IMR-90 (cell line): ENCODE measurements around the gene TSNAXIP1. TPM values are rescaled to one million over a fixed set of nuclear protein-coding genes. Genes with fewer than 3 reads are reported as not detected.

ENCODE experiments used
- ATAC-seq: fragments of 200-7000 bp; cut with Tn5 transposase; 2 replicates; pipeline ENCODE4 v1.9.1; 2020; ENCODE audit warnings: low read depth, mild to moderate bottlenecking, moderate library complexity
- BruUV-seq: library from RNA; stranded (reverse); fragments of 400-500 nt; replicated peaks from 2 replicates; lab custom pipeline; 2021; lab: Mats Ljungman, UMichigan
- CTCF ChIA-PET: fragments of 300-600 bp; formaldehyde crosslinking; extraction: SDS; loops from one replicate; lab custom pipeline; 2021; ENCODE audit warnings: antibody characterized with exemption; lab: Yijun Ruan, JAX
- POLR2A ChIA-PET: fragments of 300-600 bp; sonication (Branson Sonifier 250); formaldehyde crosslinking; loops from one replicate; lab custom pipeline; 2022; ENCODE audit warnings: antibody characterized with exemption; ENCODE audit not compliant: unreplicated experiment; lab: Charles Lee
- DNase-seq: peaks from one replicate; pipeline ENCODE4 v3.0.0; 2013
- H2AFZ ChIP-seq: replicated peaks from 2 replicates; pipeline ENCODE3; 2013; ENCODE audit warnings: low read length, mild to moderate bottlenecking; ENCODE audit not compliant: poor library complexity
- H2AK5ac ChIP-seq: 2 replicates; pipeline ENCODE4 v1.6.1; 2013; ENCODE audit warnings: low read depth, low read length, inconsistent platforms
- H2AK9ac ChIP-seq: replicated peaks from 2 replicates; pipeline ENCODE3; 2013; ENCODE audit warnings: mild to moderate bottlenecking, low read depth, low read length, moderate library complexity; ENCODE audit not compliant: poor library complexity
- H2BK120ac ChIP-seq: 2 replicates; pipeline ENCODE4 v1.6.1; 2013; ENCODE audit warnings: low read depth, low read length, inconsistent platforms
- H2BK15ac ChIP-seq: 3 replicates; pipeline ENCODE4 v1.6.1; 2013; ENCODE audit warnings: low read depth, low read length, inconsistent platforms
- H2BK20ac ChIP-seq: 2 replicates; pipeline ENCODE4 v1.6.1; 2013; ENCODE audit warnings: low read depth, mild to moderate bottlenecking, inconsistent platforms, low read length, moderate library complexity
- H2BK5ac ChIP-seq: 2 replicates; pipeline ENCODE4 v1.6.1; 2013; ENCODE audit warnings: mild to moderate bottlenecking, low read depth, low read length, inconsistent platforms; ENCODE audit not compliant: poor library complexity, severe bottlenecking
- H3K14ac ChIP-seq: replicated peaks from 2 replicates; pipeline ENCODE4 v1.6.1; 2013; ENCODE audit warnings: low read depth, low read length, inconsistent platforms
- H3K18ac ChIP-seq: 2 replicates; pipeline ENCODE4 v1.6.1; 2013; ENCODE audit warnings: low read depth, low read length, control low read depth
- H3K23ac ChIP-seq: 2 replicates; pipeline ENCODE4 v1.6.1; 2013; ENCODE audit warnings: low read depth, low read length, inconsistent platforms
- H3K27ac ChIP-seq: 2 replicates; pipeline ENCODE4 v1.5.1; 2013; ENCODE audit warnings: mild to moderate bottlenecking, control low read depth, low read length; ENCODE audit not compliant: insufficient read depth
- H3K27me3 ChIP-seq: 2 replicates; pipeline ENCODE4 v1.6.1; 2013; ENCODE audit warnings: low read length; ENCODE audit not compliant: control insufficient read depth, insufficient read depth
- H3K36me3 ChIP-seq: 2 replicates; pipeline ENCODE4 v1.6.1; 2013; ENCODE audit warnings: low read length, mixed read lengths; ENCODE audit not compliant: control insufficient read depth, insufficient read depth
- H3K4ac ChIP-seq: 2 replicates; pipeline ENCODE4 v1.6.1; 2013; ENCODE audit warnings: low read depth, low read length, inconsistent platforms
- H3K4me1 ChIP-seq: 2 replicates; pipeline ENCODE4 v1.6.1; 2013; ENCODE audit warnings: low read length, mixed read lengths; ENCODE audit not compliant: control insufficient read depth, insufficient read depth
- H3K4me2 ChIP-seq: 2 replicates; pipeline ENCODE4 v1.6.1; 2013; ENCODE audit warnings: low read depth, mild to moderate bottlenecking, control low read depth, low read length, moderate library complexity
- H3K4me3 ChIP-seq: 2 replicates; pipeline ENCODE4 v1.5.1; 2013; ENCODE audit warnings: low read depth, mild to moderate bottlenecking, control low read depth, low read length, moderate library complexity; ENCODE audit not compliant: insufficient read depth
- H3K56ac ChIP-seq: 2 replicates; pipeline ENCODE4 v1.6.1; 2013; ENCODE audit warnings: low read length, inconsistent platforms; ENCODE audit not compliant: insufficient read depth; ENCODE audit errors: extremely low read depth
- H3K79me1 ChIP-seq, 2 experiments: 2 replicates each; pipeline ENCODE4 v1.6.1; 2013; ENCODE audit warnings: low read length in 2 of 2, inconsistent platforms in 1 of 2, low read depth in 1 of 2
- H3K9ac ChIP-seq: 2 replicates; pipeline ENCODE4 v1.6.1; 2013; ENCODE audit warnings: low read depth, low read length, control low read depth
- H3K9me1 ChIP-seq: 2 replicates; pipeline ENCODE4 v1.6.1; 2013; ENCODE audit warnings: low read length, inconsistent platforms; ENCODE audit not compliant: insufficient read depth
- H3K9me3 ChIP-seq: 2 replicates; pipeline ENCODE4 v1.6.1; 2013; ENCODE audit warnings: low read length; ENCODE audit not compliant: control insufficient read depth, insufficient read depth
- H4K20me1 ChIP-seq: 2 replicates; pipeline ENCODE4 v1.6.1; 2013; ENCODE audit warnings: low read length, inconsistent platforms; ENCODE audit not compliant: insufficient read depth
- H4K5ac ChIP-seq: 2 replicates; pipeline ENCODE4 v1.6.1; 2013; ENCODE audit warnings: mild to moderate bottlenecking, low read depth, low read length, control low read depth
- H4K8ac ChIP-seq, 2 experiments: 2 replicates each; pipeline ENCODE4 v1.6.1; 2013; ENCODE audit warnings: low read depth in 2 of 2, low read length in 2 of 2, control low read depth in 1 of 2, inconsistent platforms in 1 of 2
- H4K91ac ChIP-seq: 2 replicates; pipeline ENCODE4 v1.6.1; 2013; ENCODE audit warnings: low read depth, low read length, inconsistent platforms; ENCODE audit not compliant: insufficient read depth
- CHD1 ChIP-seq: IDR thresholded peaks from 2 replicates; pipeline ENCODE4 v1.6.1; 2012; ENCODE audit warnings: low read depth, low read length, improper control_type of control experiment
- RCOR1 ChIP-seq: IDR thresholded peaks from 2 replicates; pipeline ENCODE4 v1.6.1; 2012; ENCODE audit warnings: mild to moderate bottlenecking, low read length, improper control_type of control experiment; ENCODE audit not compliant: insufficient replicate concordance
- WGBS, 2 experiments: methylation state at CpG; one replicate each; pipeline versions ENCODE4 v1.1.5 to v1.1.7; 2013; ENCODE audit warnings: missing lambda C conversion rate in 2 of 2; ENCODE audit not compliant: insufficient read length in 1 of 2; ENCODE audit errors: extremely low coverage in 2 of 2; 5-methylcytosine and 5-hydroxymethylcytosine counted together
- dilution Hi-C: fragments of 300-500 bp; cut with HindIII; formaldehyde crosslinking; loops from one replicate; pipeline ENCODE4 v1.14.3; 2018; ENCODE audit warnings: low sequenced_read_pairs; ENCODE audit not compliant: unreplicated experiment
- in situ Hi-C: fragments of 300-500 bp; cut with MboI; formaldehyde crosslinking; loops from 3 replicates; pipeline ENCODE4 v1.14.3; 2019; ENCODE audit warnings: low sequenced_read_pairs, inconsistent platforms, mixed read lengths
- intact Hi-C: fragments of 100-400 bp; cut with micrococcal nuclease; formaldehyde crosslinking; loops from 2 replicates; pipeline ENCODE4 v1.10.0; 2022
- polyA plus RNA-seq, 3 experiments: library from polyadenylated mRNA; depleted of rRNA; stranded (reverse); fragments of >200 nt; gene quantifications; 2 replicates each; pipeline ENCODE4 v1.2.3, GENCODE V29; 2012; ENCODE audit warnings: low replicate concordance in 1 of 3
- total RNA-seq: library from RNA; depleted of rRNA; stranded (reverse); fragments of >200 nt; gene quantifications from 2 replicates; pipeline ENCODE4 v1.2.3, GENCODE V29; 2012

The TSNAXIP1 gene
- total and polyA plus RNA-seq, 2 of the 4 experiments (the other 2 are of a cell fraction) = 0.72 to 1.4 TPM

DNA sequence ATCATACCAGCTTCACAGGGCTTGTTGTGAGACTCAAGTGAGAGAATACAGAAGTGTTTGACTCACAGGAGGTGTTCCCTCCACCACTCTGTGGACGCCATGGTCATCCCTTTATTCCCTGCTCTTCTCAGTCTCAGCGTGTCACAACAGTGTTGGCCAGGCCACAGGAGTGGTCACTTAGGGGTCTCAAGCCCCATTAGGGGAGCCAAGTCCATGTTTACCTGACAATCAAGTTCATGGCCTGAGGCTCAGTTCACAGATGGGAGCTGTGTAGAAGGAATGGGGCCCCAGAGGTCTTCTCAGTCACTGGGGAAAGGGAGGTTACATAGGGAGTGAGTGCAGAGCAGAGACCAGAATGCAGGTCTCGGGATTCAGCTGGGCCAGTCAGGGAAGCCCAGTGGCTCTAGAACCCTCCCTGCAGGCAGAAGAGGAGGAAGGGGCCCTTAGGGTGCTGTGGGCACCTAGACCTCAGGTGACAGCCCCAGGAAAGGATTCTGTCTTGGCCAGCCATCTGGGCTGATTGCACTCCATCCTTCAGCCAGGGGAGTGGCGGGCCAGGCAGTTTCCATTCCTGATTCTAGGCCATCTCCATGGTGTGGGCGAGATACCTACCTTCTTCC, 50.3 kb downstream of the TSNAXIP1 start:
- intact Hi-C loops = no loop called here

More for the DNA sequence above, 50.3 kb downstream of the TSNAXIP1 start:
- no peak overlapping the region for H4K8ac ChIP-seq
- no peak overlapping the region for H2AK9ac ChIP-seq
- TF ChIP-seq RCOR1 (no peak), CHD1 (no peak)
- H2BK120ac ChIP-seq = no peak overlapping the region
- H3K9ac ChIP-seq = no peak overlapping the region
- no peak overlapping the region for H3K14ac ChIP-seq
- H2AFZ ChIP-seq = no peak overlapping the region
- peak; percentile 3; the same call in 1 of the 2 replicates for ATAC-seq
- H3K9me3 ChIP-seq = no peaks in the 10 kb centered on the region
- H3K18ac ChIP-seq = no peak overlapping the region
- H3K4me3 ChIP-seq = no peak overlapping the region
- H3K56ac ChIP-seq = no peak overlapping the region
- peaks cover 95% of the 10 kb centered on the region for H4K20me1 ChIP-seq
- no peak overlapping the region for H2BK5ac ChIP-seq
- no peak overlapping the region for H2BK15ac ChIP-seq
- H4K91ac ChIP-seq = no peak overlapping the region
- H2BK20ac ChIP-seq = no peak overlapping the region
- no peak overlapping the region for H3K23ac ChIP-seq
- H2AK5ac ChIP-seq = no peak overlapping the region
- no TSS peak for BruUV-seq
- CTCF ChIA-PET = interaction anchor here (1.3 to 2.0 kb wide), 2 partner anchors 27 to 40 kb away, joined by 4 to 8 read pairs; partner anchors contain the start of gene NRN1L
- peaks cover 23 to 85% of the 10 kb centered on the region in 2 experiments for H3K79me1 ChIP-seq
- H3K4ac ChIP-seq = no peak overlapping the region
- 80% methylated on average over 1 of the region's 5 CpGs; no CpG with 5 or more reads in 1 of the 2 experiments for WGBS, 2 experiments
- H3K27me3 ChIP-seq = no peaks in the 10 kb centered on the region
- H3K4me2 ChIP-seq = no peak overlapping the region
- H3K27ac ChIP-seq = no peak overlapping the region
- H3K4me1 ChIP-seq = peaks cover 18% of the 10 kb centered on the region
- DNase-seq = no peak
- in situ Hi-C loops (no loop called here), dilution Hi-C loops (no loop called here)
- peaks cover 17% of the 10 kb centered on the region for H3K36me3 ChIP-seq
- POLR2A ChIA-PET = no interaction called here
- H3K9me1 ChIP-seq = peaks cover 57% of the 10 kb centered on the region
- H4K5ac ChIP-seq = no peak overlapping the region
